NOMO-1 treated with DMSO at 0.1 percent for 48 hours (cell line): ENCODE results near the gene HOXA13.
A peak's percentile ranks its signal among the peaks of the same experiment; 100 is the strongest.

Experiments used
- DNase-seq: peaks from one replicate; lab custom pipeline; 2025; ENCODE audit not compliant: unreplicated experiment; lab: John Stamatoyannopoulos, UW

Gene HOXA13

DNA sequence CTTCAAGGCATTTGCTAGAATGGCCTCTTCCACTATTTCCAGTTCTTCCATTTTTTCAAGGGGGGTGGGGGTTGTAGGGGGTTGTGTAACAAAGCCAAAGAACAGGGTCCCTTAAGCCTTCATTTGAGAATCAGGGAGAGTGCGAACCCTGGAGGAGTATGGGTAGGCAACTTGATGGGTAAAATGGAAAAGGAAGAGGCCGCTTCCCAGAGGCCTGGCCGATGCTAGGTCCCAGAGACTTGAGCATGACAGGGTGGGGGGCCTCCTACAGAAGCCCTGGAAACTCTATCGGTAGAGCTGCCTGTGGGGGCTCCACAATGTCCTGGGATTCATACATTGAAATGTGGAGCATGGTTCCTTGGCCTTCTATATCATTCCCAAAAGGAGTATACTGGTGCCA lies 9.1 kb upstream of the HOXA13 start:
- DNase-seq, result no peak

DNA sequence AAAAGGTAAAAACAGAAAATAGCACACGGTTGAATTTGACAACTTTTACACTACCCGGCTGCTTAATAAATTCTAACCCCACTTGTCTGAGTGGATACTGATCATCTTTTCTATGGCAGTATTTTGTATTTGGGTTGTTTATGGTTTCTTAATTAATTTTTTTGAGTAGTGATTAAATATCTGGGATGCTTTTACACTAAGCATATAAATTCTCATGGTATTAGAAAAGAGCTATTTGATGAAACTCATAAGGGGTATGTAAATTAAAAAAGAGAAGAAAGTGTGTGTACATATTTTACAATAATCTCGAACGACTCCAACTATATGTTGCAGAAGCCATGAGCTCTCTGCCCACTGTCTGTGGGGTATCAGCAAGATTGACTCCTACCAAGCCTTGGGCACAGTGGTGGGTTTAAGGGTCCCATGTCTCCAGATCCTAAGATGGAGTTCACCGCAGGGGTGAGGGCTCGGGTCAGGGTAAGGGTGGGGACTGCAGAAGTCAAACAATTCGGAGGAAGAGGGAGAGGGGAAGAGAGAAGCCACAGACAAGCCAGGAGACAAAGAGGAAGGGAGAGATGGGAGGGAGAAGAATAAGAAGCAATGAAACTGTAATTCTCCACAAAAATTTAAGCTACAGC lies 7.6 kb upstream of the HOXA13 start:
- no peak for DNase-seq

DNA sequence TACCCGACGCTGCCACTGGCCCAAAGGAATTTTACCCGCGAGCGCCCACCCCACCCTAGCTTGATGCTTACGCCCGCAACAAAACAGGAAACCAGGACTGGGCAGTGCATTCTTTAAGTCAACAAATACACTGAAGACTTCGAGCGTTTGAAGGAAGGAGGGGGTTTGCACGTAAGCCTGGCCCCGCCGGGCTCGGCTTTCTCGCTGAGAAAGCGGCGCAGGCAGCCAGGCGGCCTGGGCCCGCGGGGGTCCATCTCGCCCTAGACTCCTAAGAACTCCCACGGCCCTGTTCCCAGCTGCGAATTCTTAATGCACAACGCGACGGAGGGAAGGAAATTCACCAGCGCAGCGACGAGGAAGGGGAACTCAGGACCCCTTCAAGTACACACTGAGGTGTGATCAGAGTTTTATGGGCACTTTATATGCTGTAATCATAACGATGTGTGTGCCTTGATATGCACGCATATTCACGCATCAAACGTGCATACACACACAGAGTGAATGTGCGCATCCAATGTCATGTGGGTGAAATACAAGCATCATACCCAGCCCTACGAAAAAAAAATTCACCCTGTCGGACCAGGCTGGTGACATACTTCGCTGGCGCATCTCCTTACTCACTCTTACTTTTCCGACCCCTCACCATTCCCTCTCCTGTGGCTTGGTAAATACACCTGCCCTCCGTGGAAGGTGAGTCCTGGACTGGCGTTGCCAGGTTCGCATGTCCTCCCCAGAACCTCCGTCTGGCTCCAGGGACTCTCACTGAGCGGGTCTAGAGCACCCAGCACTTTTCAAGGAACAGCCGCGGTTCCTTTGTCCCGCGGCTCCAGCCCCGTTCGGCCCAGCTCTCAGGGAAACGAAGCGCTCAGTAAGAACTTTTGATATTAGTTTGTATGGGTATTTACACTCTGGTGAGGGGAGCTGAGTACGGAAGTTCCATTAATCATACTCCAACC lies 5.7 kb upstream of the HOXA13 start:
- no peak for DNase-seq

DNA sequence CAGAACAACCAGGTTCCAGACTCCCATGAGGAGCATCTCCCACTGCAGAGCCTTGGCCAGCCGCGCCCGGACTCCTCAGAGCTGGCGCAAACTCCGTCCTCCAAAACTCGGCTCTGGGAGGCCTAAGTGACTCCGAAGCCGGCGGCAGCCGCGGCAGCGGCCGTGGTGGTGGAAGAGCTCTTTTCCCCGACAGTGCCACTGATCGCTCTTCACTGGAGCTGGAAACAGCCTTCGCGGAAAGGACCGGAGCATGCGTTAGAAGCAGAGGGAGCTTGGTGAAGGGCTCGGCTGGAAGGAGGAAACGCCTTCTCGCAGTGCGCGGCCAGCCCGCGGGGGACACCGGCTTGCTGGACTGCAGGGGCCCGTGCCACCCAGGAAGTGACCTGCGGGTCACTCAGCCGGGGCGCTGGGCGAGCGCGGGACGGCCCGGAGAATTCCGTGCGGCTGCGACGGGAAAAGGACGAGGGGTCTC lies 5.0 kb upstream of the HOXA13 start:
- DNase-seq, result no peak

DNA sequence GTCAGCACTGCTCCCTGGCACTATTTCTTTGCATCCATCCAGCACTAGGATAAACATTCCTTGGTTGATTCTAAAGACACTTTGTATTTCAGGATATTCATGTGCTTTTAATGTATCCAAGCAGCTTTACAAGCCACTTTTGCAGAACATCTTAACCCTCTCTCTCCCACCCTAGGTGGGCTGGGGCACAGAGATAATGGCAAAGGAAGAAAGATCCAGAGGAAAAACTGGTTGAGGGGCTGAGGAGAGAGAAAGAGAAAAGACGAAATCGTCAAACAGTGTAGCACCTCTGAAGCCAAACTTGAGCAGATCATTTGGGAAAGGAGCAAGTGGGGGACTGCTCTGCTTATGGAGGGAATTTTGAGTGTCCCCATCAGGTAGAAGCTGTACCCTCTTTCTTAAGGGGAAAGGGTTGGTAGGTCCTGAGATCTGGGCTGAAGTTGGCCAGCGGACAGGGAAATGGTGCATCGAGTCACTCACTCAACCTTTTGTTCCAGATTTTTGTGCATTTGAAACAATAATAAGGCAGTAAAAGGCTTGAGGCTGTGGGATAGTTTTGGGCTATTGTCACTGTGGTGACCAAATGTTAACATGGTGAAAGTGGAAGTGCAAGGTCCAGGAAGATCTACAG lies 4.2 kb upstream of the HOXA13 start:
- no peak for DNase-seq

DNA sequence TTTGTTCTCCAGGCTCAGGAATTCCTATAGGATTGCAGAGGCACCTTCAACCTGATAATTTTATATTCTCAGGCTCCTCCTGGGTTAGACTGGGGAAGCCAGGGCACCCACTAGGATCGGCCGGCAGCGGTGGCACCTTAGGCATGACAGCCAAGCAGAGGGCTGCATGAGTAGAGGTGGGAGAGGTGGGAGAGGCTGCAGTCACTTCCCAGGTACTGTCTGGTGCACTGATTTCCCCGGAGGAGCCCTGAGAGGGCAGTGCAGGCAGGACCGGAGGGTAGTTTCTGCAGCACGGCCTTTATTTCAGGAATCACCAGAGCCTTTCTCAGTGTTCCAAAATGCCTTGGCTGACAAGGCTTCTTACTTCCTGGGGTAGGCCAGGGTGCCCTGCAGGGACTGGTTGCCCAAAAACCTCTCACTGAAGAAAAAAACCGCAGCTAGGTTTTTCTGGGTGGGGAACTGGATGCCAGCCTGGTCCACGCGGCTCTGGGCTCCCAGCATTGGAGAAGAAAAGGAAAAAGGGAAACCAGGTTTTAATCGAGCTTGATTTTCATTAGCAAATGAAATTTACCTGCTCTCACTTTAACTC lies 3.6 kb upstream of the HOXA13 start:
- no peak for DNase-seq

DNA sequence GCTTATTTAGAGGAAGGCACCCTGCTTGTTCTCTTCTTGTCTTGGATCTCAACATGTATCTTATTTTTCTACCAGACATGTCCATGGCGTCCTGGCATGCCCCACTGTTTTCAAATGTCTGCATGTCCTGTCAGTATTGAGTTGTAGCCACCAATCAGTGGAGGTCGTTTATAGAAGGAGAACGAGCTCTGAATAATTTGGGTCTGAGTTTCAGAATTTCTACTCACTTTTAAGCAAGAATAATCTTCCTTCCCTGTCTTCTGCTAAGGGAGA lies 2.9 kb upstream of the HOXA13 start:
- DNase-seq, result no peak

DNA sequence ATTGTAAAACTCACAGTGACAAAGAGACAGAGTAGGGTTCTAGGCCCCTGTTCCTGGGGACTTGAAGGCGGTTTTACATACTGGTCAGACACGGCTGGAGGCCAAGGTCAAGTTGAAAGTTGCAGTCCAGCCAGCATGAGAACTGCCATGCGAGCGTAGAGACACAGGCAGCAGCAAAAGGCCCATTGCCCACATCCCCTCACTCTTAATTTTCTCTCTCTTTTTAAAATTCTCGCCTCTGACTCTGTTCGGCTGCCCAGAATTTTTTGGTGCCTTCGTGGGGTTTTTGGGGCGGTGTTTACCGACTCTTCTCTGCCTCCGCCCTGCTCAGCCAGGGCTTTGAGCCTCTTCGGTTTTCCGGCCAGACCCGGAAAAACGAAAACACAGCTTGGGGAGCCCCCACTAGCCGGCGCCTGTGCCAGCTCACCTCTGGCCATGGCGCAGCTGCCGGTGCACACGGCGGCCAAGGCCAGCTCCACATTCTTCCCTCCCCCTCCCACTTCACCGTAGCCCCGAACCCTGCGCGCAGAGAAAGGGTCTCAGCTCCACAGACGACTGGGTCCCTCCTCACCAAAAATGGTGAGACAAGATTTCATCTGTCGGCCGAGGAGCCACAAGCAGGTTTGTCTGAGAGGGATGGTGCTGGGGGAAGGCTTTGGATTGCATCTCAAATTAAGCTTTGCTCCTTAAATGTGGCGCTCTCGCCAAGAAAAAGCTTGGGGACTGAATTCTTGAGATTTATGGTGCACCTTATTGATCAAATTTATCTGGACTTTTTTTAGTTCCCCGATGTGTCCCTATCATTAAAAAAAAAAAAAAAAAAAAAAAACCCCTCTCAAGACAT lies 2.3 kb upstream of the HOXA13 start:
- DNase-seq, result no peak

DNA sequence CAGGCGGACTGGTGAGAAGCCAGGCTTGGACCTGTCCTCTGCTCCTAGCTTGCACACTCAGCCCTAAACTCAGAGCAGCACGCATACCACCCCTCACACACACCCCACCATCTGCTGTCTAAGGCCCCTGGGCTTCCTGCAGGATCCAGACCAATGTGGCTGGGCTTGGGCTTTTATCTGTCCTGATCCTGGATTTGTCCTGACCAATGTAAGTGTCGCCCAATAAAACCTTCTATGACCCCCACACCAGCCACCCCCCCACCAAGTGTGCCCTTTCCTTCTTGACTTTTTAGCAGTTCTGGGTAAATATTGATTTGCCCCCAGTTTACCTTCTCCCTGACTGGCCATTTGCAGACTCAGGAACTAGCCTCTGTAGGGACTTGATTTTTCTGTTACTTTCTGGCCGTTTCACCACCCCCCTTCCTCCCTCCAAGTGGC lies 1.7 kb upstream of the HOXA13 start:
- no peak for DNase-seq

DNA sequence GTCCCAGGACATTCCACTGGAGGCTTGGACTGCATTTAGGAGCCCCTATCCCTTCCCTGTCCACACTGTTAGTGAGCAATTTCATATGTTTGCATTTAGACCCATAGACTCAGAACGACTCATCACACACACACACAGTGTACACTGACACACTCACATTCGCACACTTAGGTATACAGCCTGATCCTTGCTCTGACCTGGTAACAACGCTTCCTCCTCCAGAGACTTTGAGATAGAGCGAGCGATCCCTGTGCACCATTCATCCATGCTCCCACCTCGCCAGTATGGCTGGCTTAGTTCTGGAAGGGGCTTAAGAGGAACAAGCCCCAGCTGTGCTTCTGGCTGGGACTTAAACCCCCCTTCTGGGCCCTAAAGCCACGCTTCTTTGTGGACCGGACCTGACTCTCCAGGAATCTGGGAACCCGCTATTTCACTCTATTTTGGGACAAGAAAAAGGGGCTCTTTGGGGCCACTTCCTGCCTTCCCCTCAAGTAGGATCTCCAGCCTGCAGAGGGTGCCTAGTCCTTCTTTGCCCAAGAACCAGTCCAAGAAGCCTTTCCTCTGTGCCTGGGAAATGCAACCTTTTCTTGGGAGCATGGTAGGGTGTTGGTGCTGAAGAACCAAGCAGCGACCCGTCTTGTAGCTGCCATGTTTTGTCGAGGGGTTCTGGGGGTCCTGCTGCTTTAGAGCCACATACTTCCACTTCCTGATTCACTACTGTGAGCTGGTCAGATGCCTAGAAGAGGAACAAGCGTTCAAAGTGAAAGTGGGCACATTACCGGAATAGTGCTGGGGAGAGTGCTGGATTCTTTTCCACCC lies 1.1 kb upstream of the HOXA13 start:
- peak; percentile 76 for DNase-seq

DNA sequence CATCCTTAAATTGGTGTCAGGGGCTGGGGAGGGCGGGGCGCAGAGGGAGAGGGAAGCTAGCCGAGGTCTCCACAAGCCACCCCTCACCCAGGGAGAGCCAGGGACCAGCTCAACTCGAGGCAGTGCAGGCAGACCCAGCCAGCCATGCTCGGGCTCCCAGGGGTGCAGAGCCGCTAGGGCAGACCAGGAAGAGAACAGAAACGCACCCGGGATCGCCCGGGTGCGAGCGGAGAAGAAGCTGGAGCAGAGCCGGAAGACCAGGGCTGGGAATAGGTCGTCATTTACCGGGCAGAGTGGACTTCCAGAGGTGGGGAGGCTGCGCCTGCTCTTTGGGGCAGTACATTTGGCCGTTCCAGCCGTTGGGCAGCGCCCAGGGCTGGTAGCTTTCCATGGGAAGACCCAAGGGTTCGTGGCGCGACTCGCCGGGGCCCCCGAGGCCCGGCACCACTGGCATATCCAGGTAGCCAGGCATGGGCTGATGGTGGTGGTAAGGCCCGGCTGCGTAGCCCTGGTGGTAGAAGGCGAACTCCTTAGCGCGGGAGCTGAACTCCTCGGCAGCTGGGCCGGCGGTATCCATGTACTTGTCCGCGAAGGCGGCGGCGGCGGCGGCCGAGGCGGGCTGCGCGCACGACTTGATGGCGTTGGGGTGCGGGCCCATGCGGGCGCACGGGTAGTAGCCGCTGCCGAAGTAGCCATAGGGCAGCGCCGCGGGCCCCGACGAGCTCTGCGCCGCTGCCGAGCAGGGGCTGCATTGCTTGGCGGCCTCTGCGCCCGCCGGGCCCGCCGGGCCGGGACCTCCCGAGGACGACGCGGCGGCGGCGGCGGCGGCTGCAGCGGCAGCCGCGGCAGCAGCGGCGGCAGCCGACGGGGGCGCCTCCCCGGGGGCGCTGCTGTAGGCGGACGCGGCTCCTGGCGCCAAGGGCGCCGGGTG lies 755 bp downstream of the HOXA13 start:
- DNase-seq, result no peak

DNA sequence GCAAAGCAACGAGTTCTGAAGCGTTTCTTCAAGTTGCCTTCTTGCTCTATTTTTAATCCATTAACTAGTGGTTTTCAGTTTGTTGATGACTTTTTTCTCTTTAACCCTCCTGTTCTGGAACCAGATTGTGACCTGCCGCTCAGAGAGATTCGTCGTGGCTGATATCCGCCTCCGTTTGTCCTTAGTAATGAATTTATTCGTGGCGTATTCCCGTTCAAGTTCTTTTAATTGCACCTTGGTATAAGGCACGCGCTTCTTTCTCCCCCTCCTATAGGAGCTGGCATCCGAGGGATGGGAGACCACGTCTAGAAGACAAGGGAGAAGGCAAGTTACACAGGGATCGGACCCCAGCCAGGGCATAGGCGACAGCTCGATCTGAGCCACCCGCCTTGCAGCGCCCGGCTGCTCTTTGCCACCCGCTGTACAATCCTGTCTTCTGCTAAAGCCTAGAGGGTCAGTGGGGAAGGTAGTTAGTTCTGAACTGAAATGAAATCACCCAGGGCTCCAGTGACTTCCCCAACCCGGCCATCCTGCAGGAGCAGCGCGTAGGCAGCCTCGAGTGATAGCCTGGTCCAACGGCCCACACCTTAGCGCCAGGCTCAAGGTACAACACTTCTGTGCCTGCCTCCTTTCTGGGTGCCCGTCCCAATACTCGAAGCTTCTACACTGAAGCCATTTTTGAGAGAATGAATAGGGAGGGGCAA lies 1.6 kb downstream of the HOXA13 start:
- DNase-seq, result no peak

DNA sequence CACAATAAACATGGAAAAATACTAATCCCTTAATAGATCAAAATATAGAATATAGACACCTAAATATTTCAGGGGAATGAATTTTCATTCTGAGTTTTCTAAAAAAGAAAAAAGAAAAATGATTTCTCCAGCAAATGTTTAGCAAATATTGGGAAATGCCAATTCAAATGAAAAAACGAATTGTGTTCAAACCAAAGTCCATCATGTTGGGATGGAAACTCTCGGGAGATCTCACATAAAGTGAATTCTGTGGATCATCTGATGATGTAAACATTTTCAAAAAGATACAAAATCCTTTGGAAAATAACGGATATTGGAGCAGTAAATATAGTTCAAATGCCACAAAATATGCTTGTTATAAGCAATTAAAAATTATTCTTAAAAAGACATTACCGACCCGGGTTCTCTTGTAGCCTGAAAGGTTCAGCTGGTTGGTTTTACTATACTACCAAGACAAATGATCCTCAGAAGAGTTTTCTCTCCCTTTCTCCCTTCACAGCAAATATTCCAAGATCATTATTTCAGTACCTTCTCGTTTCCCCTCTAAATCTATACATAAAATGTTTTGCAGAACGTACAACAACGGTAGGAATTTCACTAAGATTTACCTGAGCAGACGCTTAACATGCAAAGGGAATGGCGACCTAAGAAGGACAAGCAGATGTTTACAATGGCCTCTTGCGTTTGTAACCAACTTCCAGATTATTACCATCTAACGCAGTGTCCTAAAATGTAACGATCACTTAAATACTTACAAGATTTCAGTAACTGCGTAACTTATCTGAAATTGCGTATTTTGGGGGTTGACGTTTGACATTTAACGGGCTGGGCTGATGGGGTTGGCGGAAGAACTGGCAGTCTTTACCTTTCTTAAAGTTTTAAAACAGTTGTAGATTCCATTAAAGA lies 2.5 kb downstream of the HOXA13 start:
- DNase-seq, result no peak

DNA sequence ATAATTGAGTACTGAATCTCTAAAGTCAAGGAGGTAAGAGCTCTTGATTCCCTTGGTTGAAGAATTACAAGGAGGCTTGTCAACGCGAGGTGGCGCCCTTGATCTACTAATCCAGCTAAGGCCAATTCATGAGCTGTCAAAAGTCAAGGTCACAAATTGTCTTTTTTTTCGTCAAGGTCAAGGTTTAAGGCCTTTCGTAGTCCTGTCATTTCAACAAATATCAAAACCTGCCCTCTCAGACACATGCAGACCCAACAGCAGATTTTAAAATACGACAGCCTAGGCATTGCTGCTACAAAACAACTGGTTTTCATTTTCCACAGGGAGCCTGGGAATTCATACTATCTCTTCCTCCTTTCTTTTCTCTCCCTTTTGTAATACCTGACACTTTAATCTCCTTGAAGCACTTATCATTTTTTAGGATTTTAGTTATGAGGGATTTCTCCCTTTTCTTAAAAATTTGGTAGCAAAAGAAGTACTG lies 3.6 kb downstream of the HOXA13 start:
- DNase-seq, result peak; percentile 80

DNA sequence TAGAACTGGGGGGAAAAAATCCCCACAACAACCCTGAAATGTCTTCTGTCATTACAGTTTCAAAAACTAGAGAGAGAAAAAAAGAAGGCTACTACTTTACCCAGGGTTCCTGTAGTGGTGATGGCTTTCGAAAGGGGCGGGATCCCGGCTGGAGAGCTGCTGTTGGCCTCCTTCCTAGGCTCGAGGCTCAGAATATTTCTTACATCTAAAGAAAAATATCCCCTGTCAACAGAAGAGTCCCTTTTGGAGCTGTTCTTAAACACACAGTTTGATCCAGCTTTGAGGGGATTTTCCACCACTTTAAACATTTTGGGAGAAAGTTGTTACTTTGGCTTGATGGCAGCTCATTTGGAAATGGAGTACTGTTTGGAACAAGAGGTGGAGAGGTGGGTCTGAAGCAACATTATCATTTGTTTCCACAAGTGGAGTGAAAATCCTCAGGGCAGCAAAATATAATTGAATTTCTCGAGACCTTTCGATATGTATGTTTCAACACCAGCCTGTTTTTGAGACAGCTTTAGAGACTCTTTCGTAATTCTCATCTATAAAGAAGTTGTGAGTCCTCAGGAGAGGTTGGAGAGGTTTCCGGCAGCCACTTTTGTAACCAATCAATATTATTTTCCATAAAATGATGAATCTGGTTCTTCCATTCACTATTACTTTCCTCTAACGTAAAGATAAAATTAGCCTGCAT lies 5.1 kb downstream of the HOXA13 start:
- DNase-seq, result no peak

DNA sequence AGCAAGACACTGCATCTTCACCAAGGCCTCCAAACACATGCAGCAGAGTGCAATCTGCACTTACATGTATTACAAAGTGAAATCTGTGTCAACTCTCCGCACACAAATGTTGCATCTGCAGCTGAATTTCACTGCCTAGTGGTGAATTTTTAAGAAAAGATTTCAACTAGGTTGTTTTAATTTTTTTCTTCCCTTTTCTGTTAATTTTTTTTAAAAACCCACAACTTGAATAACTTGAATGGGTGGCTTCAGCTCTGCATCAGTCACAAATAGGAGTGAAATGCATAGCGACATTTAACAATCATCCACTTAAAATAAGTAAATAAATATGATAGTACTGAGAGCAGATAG lies 5.9 kb downstream of the HOXA13 start:
- DNase-seq, result no peak
